GM23338 (cell line): Measurements from ENCODE around the gene HGS. TPM values are rescaled to one million over a fixed set of nuclear protein-coding genes. Genes with fewer than 3 reads are reported as not detected.

Experiments used
- ATAC-seq: fragments of 200-7000 bp; cut with Tn5 transposase; 3 replicates; pipeline ENCODE4 v1.9.1; 2020
- DNase-seq: peaks from one replicate; pipeline ENCODE4 v3.0.0-alpha.2; 2015; ENCODE audit warnings: low spot score
- H2AFZ ChIP-seq: fragments of 200-600 bp; sonication (generic); 2 replicates; pipeline ENCODE4 v1.8.0; 2016; ENCODE audit warnings: antibody characterized with exemption, mild to moderate bottlenecking, moderate library complexity
- H3F3A ChIP-seq: fragments of 200-600 bp; sonication (generic); replicated peaks from 2 replicates; pipeline ENCODE4 v1.8.0; 2017; ENCODE audit warnings: antibody characterized with exemption, mixed run types, low read depth
- H3K27ac ChIP-seq: fragments of 200-600 bp; sonication (generic); 2 replicates; pipeline ENCODE4 v1.6.1; 2016; ENCODE audit warnings: low read depth
- H3K27me3 ChIP-seq: fragments of 200-600 bp; sonication (generic); 2 replicates; pipeline ENCODE4 v1.8.0; 2016; ENCODE audit warnings: mild to moderate bottlenecking, mixed run types, moderate library complexity; ENCODE audit not compliant: insufficient read depth
- H3K36me3 ChIP-seq: fragments of 200-600 bp; sonication (generic); 2 replicates; pipeline ENCODE4 v1.8.0; 2016; ENCODE audit warnings: mild to moderate bottlenecking; ENCODE audit not compliant: insufficient read depth
- H3K4me1 ChIP-seq: fragments of 200-600 bp; sonication (generic); 2 replicates; pipeline ENCODE4 v1.8.0; 2016; ENCODE audit warnings: mild to moderate bottlenecking, moderate library complexity; ENCODE audit not compliant: insufficient read depth
- H3K4me2 ChIP-seq: fragments of 200-600 bp; sonication (generic); 2 replicates; pipeline ENCODE4 v1.7.1; 2017; ENCODE audit warnings: mixed run types
- H3K4me3 ChIP-seq: fragments of 200-600 bp; sonication (generic); 2 replicates; pipeline ENCODE4 v1.6.1; 2016; ENCODE audit warnings: mixed run types
- H3K79me2 ChIP-seq: fragments of 200-600 bp; sonication (generic); replicated peaks from 2 replicates; pipeline ENCODE4 v1.8.0; 2017; ENCODE audit warnings: mild to moderate bottlenecking; ENCODE audit not compliant: insufficient read depth
- H3K9me2 ChIP-seq: fragments of 200-600 bp; sonication (generic); 2 replicates; pipeline ENCODE4 v1.8.0; 2017; ENCODE audit not compliant: insufficient read depth
- H4K20me1 ChIP-seq: fragments of 200-600 bp; sonication (generic); replicated peaks from 2 replicates; pipeline ENCODE4 v1.8.0; 2017; ENCODE audit warnings: mild to moderate bottlenecking; ENCODE audit not compliant: insufficient read depth
- H3K27ac Mint-ChIP-seq: 2 replicates; pipeline ENCODE4 v1.8.0; 2020; ENCODE audit warnings: inconsistent platforms, mild to moderate bottlenecking, moderate library complexity, mixed read lengths
- H3K27me3 Mint-ChIP-seq: 3 replicates; pipeline ENCODE4 v1.8.0; 2022; ENCODE audit warnings: low read depth, mild to moderate bottlenecking, moderate library complexity, mixed read lengths, inconsistent platforms; ENCODE audit not compliant: insufficient read depth, poor library complexity
- H3K36me3 Mint-ChIP-seq: 3 replicates; pipeline ENCODE4 v1.8.0; 2021; ENCODE audit warnings: low read depth, mild to moderate bottlenecking, inconsistent platforms, moderate library complexity, mixed read lengths
- H3K4me1 Mint-ChIP-seq: 3 replicates; pipeline ENCODE4 v1.8.0; 2020; ENCODE audit warnings: mild to moderate bottlenecking, inconsistent platforms, mixed read lengths
- H3K4me3 Mint-ChIP-seq: 3 replicates; pipeline ENCODE4 v1.8.0; 2021; ENCODE audit warnings: moderate library complexity, mild to moderate bottlenecking, inconsistent platforms, mixed read lengths
- H3K9me3 Mint-ChIP-seq: 3 replicates; pipeline ENCODE4 v1.8.0; 2020; ENCODE audit warnings: moderate library complexity, mild to moderate bottlenecking, inconsistent platforms, mixed read lengths
- CREB1 ChIP-seq: fragments of 250-450 bp; sonication (Bioruptor Pico); IDR thresholded peaks from 2 replicates; pipeline ENCODE4 v1.5.0; 2020; ENCODE audit warnings: low read depth, mild to moderate bottlenecking, moderate library complexity
- CTCF ChIP-seq, 2 experiments: fragments of 200-600 bp in 1 of 2; sonication (generic) in 1 of 2; conservative IDR thresholded peaks; 2 replicates each; pipeline versions ENCODE4 v1.5.1 to v1.6.1; 2016 to 2017; ENCODE audit warnings: antibody characterized with exemption in 2 of 2, low read depth in 2 of 2, mild to moderate bottlenecking in 2 of 2, moderate library complexity in 1 of 2
- ETS1 ChIP-seq: IDR thresholded peaks from 2 replicates; pipeline ENCODE4 v1.6.1; 2016; ENCODE audit warnings: antibody characterized with exemption
- EZH2 ChIP-seq: fragments of 200-600 bp; sonication (generic); IDR thresholded peaks from one replicate; pipeline ENCODE4 v1.8.0; 2017; ENCODE audit warnings: antibody characterized with exemption, mild to moderate bottlenecking, low read depth; ENCODE audit not compliant: unreplicated experiment
- EZH2phosphoT487 ChIP-seq: fragments of 200-600 bp; sonication (generic); IDR thresholded peaks from one replicate; pipeline ENCODE4 v1.8.1; 2018; ENCODE audit warnings: antibody characterized with exemption; ENCODE audit not compliant: unreplicated experiment
- JUNB ChIP-seq: IDR thresholded peaks from one replicate; pipeline ENCODE4 v1.6.1; 2016; ENCODE audit warnings: antibody characterized with exemption; ENCODE audit not compliant: unreplicated experiment
- POLR2AphosphoS5 ChIP-seq: IDR thresholded peaks from 2 replicates; pipeline ENCODE4 v1.6.1; 2016; ENCODE audit warnings: antibody characterized with exemption, low read depth
- REST ChIP-seq: IDR thresholded peaks from one replicate; pipeline ENCODE4 v1.6.1; 2018; ENCODE audit warnings: antibody characterized with exemption; ENCODE audit not compliant: unreplicated experiment
- STAT1 ChIP-seq: IDR thresholded peaks from one replicate; pipeline ENCODE4 v1.6.1; 2016; ENCODE audit warnings: antibody characterized with exemption; ENCODE audit not compliant: unreplicated experiment
- ZNF114 ChIP-seq: fragments of 250-450 bp; sonication (Bioruptor Pico); IDR thresholded peaks from 2 replicates; pipeline ENCODE4 v1.5.0; 2020; ENCODE audit warnings: mild to moderate bottlenecking, moderate library complexity
- ZNF331 ChIP-seq: fragments of 250-450 bp; sonication (Bioruptor Pico); IDR thresholded peaks from 2 replicates; pipeline ENCODE4 v1.5.0; 2020; ENCODE audit warnings: low read depth, mild to moderate bottlenecking, moderate library complexity
- polyA plus RNA-seq: library from polyadenylated mRNA; unstranded; fragments of >200 nt; fragmentation: Nextera tagmentation; extraction: Ambion mirVana; gene quantifications from 2 replicates; pipeline ENCODE4 v1.2.1, GENCODE V29; 2016
- total RNA-seq: library from RNA; depleted of rRNA; stranded (reverse); fragments of >200 nt; shearing (Covaris generic); gene quantifications from 2 replicates; pipeline ENCODE4 v1.2.3, GENCODE V29; 2014

The HGS gene
- total and polyA plus RNA-seq, 2 experiments from 2014 or later, result 59.0 to 90.2 TPM

GRCh38 chr17:81656118-81656743, 27.6 kb upstream of the HGS start, which contains the start of gene PDE6G:
TSS of gene PDE6G (minus strand) at chr17:81656542. CDS start at chr17:81653305, 3,237 bp downstream.
- no peaks in the 10 kb centered on the region for H3K79me2 ChIP-seq
- H3F3A ChIP-seq, result no peaks in the 10 kb centered on the region
- H3K4me2 ChIP-seq, result no peak within 1 kb of the TSS
- no peak for ATAC-seq
- no peak within 1 kb of the TSS for H3K4me3 ChIP-seq
- no peak within 1 kb of the TSS for H3K4me3 Mint-ChIP-seq
- H4K20me1 ChIP-seq, result no peaks in the 10 kb centered on the region
- no peaks in the 10 kb centered on the region for H3K36me3 ChIP-seq
- no peak within 1 kb of the TSS for H2AFZ ChIP-seq
- peaks cover 13% of the 10 kb centered on the region for H3K27me3 Mint-ChIP-seq
- H3K27ac ChIP-seq, result no peak within 1 kb of the TSS
- H3K27ac Mint-ChIP-seq, result no peak within 1 kb of the TSS
- H3K36me3 Mint-ChIP-seq, result no peaks in the 10 kb centered on the region
- H3K27me3 ChIP-seq, result no peaks in the 10 kb centered on the region
- no peak for DNase-seq
- H3K9me2 ChIP-seq, result no peaks in the 10 kb centered on the region
- peaks cover 8% of the 10 kb centered on the region for H3K4me1 Mint-ChIP-seq
- TF ChIP-seq REST (no peak), EZH2phosphoT487 (no peak), POLR2AphosphoS5 (no peak), ZNF331 (CRISPR knock-in tag) (no peak), ETS1 (no peak)
- H3K9me3 Mint-ChIP-seq, result no peaks in the 10 kb centered on the region
- H3K4me1 ChIP-seq, result peaks cover 13% of the 10 kb centered on the region

DNA sequence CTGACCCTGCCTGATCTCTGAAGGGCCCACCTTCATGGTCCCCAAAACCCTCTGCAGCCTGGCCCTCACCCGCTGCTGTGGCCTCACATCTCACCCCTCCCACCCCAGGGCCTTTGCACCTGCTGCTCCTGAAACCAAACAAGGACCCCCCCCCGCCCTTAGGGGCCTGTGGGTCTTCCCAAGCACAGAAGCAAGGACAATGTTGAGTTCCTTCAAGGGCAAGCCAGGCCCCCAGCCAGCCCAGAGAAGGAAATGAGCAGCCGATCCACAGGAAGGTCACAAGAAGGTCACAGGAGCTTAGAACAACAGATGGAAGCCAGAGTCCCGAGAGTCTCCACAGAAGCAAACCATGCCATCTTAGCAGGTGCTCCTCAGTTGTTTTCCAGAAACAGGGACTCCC, 27.0 kb upstream of the HGS start:
- H3K4me1 Mint-ChIP-seq, result peaks cover 8% of the 10 kb centered on the region
- H3K27me3 Mint-ChIP-seq, result peaks cover 13% of the 10 kb centered on the region
- no peak overlapping the region for H2AFZ ChIP-seq
- H3K27ac Mint-ChIP-seq, result no peak overlapping the region
- ATAC-seq (no peak), DNase-seq (no peak)
- H3K4me3 ChIP-seq, result no peak overlapping the region
- no peaks in the 10 kb centered on the region for H3K79me2 ChIP-seq
- H3K27me3 ChIP-seq, result no peaks in the 10 kb centered on the region
- H3K4me3 Mint-ChIP-seq, result no peak overlapping the region
- no peaks in the 10 kb centered on the region for H3K36me3 Mint-ChIP-seq
- H4K20me1 ChIP-seq, result no peaks in the 10 kb centered on the region
- no peak overlapping the region for H3K4me2 ChIP-seq
- H3K36me3 ChIP-seq, result no peaks in the 10 kb centered on the region
- H3K9me3 Mint-ChIP-seq, result no peaks in the 10 kb centered on the region
- H3K9me2 ChIP-seq, result no peaks in the 10 kb centered on the region
- H3K4me1 ChIP-seq, result peaks cover 13% of the 10 kb centered on the region
- H3F3A ChIP-seq, result no peaks in the 10 kb centered on the region
- H3K27ac ChIP-seq, result no peak overlapping the region
- no peak for TF ChIP-seq JUNB
- no peak for TF ChIP-seq POLR2AphosphoS5
- no peak for TF ChIP-seq ETS1
- no peak for TF ChIP-seq ZNF114 (CRISPR knock-in tag)
- TF ChIP-seq EZH2phosphoT487, result no peak
- TF ChIP-seq STAT1, result no peak
- TF ChIP-seq CTCF (conservative IDR thresholded peaks at IDR 0.05; ENCODE audit: low read depth in 2 of 2), result no peak
- no peak for TF ChIP-seq CREB1 (CRISPR knock-in tag)
- TF ChIP-seq EZH2, result no peak
- no peak for TF ChIP-seq ZNF331 (CRISPR knock-in tag)
